ENCODE data around the gene DIAPH2.
"Not testable (repeated sequence)": the region's sequence is repeated elsewhere in the genome, so short reads cannot be mapped to it uniquely, and the experiment has no call there.

DIAPH2 gene

DNA sequence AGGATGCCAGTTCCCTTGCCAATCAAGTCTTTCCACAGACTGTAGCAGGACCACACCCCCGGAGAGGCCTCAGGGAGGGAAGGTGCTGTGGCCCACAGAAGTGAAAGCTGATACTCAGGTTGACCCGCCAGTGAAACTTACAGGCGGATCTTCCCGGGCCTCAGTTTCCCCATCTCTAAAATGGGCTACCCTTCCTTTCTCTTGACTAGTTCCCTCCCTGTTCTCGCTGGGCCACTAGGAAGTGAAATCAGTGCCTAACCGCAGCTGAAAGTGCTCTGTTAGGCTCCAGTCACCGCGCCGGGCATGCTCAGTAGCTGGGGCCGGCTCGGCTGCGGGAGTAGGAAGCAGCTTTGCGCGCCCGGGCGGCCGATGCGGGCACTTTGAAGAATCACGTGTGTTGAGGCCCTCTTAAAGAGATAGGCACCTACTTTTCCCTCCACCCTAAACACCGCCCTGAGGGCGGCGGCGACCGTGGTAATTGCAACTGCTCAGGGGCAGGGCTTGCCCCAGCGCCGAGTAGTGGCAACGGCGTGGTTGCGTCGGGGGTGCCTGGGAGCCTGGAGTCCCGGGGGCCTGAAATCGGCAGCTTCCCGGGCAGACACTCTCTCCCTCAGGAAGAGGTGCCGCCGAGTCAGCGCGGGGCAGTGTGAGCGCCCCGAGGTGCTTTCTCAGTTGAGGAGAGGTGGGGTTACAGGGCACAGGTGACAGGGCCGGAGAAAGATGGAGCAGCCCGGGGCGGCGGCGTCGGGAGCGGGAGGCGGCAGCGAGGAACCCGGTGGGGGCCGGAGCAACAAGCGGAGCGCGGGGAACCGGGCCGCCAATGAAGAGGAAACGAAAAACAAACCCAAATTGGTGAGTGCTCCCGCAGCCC lies at the start of gene DIAPH2:
TSS of gene DIAPH2 (plus strand) at position 504 of the 871 bp plus-strand sequence.
- no peak for DNase-seq

DNA sequence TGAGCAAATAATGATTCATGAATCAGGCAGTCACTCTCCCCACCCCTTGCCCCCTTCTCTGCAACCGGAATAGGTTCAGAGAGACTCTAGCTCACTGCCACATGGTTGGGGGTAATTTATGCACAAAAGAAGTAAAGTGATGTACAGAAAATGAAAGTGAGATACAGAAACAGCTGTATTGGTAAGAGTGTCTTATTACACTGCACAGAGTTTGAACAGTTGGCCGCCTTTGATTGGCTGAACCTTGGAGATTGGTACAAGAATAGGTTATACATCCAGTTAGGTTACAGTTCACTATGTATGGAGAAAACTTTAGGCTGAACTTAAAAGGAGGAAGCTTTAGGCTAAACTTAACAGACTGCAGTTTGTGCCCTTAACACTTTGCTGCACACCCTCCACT lies 34.6 kb upstream of the DIAPH2 start:
- DNase-seq: no peak

DNA sequence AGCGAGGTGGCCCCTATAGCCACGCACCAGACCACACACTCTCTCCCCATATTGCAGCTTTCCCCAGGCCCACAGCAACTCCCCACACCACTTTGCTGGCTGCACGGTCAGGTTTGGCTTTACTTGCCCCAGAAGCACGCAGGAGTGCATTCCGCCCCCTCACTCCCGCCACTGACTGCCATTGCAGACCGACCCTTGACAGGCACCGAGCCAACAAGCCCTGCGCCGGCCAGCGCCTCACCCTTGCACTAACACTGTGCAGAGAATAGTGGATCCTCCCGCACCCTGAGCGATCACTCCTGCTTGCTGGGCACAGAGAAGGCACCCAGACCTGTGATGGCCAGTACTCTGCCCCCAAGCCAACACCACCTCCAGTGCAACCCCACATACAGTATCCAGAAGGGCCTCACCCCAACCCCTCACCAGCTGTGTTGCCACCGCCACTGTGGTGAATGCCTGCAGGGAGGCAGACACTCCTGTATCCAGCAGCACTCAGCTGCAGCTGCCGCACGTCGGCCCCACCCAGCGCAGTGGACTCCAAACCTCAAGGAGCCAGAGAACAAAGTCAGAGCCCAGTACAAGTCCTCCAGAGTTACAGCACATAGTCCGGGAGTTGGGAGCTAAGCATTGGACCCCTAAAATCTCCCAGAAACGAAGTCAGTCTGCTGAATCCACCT lies 28.6 kb upstream of the DIAPH2 start:
- DNase-seq: no peak

DNA sequence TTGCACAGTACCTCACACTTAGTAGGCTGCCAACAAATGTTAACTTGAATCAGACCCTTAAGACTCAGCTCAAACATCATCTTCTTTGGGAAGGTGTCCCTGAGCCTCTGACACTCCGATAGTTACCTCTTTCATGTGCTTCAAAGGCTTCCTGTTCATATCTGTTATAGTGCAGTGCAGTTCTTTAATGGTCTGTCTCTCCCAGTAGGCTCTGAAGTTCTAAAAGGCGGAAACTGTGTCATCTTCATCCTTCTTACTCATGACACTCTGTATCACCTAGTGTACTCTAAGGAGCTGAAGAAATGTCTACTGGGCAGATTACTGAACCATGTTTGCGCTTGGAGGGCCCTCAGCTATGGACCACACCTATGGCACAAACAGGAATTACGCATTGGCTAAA lies 2.1 kb upstream of the DIAPH2 start:
- DNase-seq: no peak

DNA sequence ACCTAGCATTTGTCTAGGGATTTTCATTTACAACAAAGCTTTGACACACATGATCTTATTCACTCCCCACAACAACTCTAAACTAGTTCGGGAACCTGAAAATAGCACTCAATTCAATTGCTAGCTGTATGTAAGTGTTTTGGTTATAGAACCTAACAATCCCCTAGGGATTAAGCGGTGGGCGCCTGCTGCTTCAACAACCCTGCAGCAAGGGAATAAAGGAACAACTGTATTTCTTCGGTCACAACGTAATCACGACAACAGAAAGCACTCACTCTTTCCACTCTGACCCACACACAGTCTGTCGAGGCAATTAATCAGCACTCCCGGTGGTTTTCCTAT lies 674 bp upstream of the DIAPH2 start:
- no peak for DNase-seq

DNA sequence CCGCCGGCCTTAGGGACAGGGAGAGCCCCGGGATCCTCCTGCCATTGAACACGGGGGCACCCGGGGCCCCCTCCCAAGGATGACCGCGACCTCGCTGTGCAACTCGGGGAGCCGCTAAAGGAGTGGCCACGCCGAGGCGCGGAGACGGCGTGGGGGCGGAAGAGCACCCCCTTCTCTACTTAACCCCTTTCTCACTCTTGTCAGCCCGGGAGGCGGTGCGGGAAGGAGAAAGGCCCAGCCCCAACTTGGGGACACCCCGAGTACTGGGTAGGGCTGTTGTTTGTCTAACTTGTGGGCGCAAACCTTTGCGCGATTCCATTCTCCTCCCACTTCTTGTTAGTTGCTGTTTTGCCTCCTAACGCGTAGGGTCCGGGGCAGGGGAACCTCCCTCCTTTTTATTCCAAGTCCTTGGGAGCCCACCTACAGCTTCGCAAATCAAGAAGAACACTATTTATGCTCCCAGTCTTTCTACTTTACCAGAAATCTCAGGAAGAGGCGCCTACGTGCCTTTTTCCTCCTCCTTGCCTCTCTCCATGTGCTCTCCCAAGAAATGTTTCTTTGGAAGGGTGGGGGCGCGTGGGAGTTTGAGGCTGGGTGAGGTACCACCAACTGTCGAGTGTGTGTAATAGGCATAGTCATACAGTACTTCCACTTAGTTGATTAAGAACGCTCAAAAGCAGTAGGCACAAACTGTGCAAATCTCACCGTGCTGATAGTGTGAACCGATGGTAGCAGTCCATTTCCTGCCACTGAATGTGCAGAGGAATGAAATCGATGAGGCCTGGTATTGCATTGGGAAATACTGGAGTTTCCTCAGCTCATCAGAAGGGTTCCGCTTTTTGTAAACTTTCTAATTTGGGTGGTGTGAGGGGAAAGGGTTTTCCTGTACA lies 813 bp downstream of the DIAPH2 start:
- no peak for DNase-seq

DNA sequence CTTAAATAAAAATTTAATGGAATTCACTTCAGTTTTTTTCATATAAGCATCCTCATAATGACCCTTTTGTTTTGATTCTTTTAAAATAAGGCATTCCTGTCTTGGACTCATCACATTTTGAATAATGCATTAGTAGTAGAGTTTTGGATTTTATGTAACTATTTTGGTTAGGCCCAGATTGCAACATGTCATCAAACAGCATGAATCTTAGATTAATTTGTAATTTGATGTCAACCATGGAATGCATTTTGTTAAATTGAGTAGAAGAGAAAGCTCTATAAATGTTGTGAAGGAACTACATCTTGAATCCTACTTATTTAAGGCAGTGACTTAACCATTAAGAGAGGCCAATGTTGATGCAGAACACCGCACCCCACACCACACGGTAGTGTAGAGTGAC lies 3.1 kb downstream of the DIAPH2 start:
- no peak for DNase-seq

DNA sequence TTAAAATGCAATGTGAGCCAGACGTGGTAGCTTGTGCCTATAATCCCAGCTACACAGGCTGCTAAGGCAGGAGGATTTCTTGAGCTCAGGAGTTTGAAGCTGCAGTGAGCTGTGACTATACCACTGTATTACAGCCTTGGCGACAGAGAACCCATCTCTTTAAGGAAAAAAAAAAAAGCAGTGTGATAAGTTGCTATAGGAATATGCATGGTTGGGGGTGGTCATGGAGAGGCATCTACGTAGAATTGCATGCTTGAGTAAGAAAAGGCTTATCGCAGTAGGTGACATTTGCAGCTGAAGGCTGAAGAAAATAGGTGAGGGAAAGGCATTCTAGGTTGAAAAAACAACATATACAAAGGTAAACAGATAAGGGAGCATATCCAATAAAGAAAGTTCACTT lies 4.1 kb downstream of the DIAPH2 start:
- no peak for DNase-seq

DNA sequence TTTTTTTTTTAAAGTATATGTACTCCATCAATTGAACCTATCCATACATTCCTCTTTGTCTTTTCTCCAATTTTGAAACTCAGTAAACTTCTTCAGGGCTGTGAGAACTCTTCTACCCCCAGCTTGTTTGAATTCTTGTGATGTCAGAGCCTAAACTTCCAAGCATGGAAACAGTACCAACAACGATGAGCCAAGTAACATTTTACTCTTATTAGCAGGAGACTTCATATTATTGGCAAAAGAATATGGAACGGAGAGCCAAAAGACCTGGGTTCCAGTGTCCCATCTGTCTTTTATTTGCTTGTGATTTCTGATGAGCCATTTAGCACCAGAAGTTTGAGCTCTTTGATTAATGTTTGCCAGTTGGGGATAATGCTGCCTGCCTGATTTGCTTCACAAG lies 5.3 kb downstream of the DIAPH2 start:
- DNase-seq: no peak

DNA sequence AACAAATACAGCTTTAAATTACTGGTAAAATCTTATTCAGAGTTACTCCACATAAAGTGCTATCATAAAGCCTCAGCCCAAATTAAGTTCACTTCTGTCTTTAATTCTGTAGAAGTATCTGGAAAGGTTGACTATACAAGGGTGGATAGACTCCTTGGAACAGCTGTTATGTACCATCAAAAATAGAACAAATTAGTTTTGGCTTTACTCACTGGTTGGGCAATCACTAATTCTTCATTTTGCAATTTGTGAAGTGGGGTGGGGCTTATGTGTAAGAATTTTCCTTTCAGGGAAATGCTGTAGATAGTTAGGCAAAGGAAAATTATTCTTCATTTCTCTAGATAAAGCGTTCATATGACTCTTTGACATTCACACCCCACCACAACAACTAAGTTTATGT lies 7.8 kb downstream of the DIAPH2 start:
- no peak for DNase-seq

DNA sequence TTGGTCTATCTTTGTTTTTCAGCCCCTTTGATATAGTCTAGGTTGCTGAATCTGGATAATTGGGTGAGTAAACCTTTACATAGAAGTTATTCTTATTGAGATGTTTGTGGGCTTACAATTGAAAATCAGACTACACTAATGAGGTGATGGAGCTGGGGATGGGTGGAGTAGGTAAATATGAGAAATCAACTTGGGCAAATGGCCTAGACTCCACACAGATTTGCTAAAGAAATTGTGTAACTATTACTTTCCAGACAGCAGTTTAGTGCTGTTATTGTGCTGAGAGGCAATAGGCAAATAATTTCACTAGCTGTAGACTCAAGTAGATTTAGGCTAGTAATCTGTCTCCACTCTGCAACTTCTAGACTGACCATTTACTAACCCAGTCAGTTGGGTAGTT lies 8.2 kb downstream of the DIAPH2 start:
- DNase-seq: no peak

DNA sequence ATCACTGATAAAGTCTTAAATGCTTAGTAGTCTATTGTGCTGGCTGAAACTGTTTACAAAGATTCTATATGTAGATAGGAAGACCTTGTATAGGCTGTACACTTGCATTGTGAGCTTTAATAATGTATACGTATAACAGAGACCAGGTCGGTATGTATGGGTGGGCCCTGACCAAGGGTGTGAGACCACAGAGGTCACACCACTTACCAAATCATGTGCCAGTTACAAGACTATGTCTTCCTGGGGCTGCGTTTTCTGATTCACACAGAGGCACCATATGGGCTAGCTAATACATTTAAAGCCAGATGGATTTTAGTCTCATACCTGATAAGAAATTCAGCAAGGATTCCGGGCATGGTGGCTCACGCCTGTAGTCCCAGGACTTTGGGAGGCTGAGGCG lies 8.8 kb downstream of the DIAPH2 start:
- no peak for DNase-seq

DNA sequence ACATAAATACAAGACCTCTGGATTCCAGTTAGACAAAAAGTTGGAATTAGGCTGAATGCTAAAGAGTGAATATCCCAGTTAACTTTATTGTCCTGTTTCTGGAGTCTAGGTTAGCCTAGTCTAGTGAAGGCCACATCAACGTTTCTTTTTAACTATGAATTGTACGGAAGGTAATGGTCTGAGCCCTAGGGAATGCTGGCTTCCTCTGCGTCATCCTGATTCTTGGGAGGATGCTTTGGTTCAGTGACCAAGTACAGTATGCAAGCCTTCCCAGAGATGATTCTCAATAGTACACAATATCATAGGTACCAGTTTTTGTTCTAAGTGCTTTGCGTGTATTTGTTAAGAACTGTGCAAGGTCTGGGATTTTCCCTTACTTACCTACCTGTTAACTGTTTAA lies 11.8 kb downstream of the DIAPH2 start:
- no peak for DNase-seq

DNA sequence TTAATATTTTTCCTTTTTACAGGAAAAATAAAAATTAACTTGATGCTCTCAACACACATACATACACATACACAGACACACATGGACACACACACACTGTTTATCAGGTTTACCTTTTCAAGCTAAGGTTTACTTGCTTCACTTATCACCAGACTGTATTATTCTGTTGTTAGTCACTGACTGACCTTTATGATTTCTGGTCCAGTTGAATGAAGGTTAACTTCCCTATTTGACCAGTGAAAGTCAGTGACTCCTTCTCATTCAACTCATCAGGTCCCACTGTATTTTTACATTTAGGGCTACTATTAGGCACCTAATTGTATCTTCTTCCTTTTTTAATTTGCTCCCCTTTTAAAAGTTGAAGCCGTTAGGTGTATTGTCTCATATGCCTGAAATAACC lies 16.0 kb downstream of the DIAPH2 start:
- no peak for DNase-seq

DNA sequence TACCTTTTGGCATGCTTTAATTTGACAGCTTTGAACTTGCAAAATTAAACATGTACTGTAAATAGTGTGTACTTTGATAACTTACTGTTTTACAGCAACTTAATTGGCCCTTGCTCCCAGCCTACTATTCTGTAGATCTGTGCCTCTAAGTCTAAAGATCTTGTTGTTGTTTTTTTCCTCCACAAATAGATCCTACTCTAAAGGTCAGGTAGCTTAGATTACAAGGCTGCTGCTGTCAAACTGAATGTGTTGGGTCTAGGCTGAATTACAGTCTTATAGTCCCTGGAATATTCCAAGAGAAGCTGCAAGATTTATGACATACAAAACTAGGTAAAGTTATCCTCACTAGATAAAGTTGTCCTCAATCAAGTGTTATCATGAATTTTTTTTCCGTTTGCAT lies 18.7 kb downstream of the DIAPH2 start:
- no peak for DNase-seq

DNA sequence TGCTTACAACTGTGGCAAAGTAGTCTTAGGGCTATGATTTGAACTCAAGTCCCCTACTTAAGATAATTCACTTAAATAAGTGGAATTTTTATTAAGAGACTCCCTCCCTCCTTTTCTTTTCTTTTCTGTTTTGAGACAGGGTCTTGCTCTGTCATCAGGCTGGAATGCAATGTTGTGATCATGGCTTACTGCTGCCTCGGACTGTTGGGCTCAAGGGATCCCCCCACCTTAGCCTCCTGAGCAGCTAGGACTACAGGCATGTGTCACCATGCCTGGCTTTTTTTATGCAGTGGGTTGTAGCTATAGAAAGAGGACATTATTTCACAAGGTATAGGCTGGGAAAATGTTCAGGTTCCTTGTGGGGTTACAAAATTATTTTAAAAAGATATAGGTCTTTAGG lies 19.2 kb downstream of the DIAPH2 start:
- no peak for DNase-seq

DNA sequence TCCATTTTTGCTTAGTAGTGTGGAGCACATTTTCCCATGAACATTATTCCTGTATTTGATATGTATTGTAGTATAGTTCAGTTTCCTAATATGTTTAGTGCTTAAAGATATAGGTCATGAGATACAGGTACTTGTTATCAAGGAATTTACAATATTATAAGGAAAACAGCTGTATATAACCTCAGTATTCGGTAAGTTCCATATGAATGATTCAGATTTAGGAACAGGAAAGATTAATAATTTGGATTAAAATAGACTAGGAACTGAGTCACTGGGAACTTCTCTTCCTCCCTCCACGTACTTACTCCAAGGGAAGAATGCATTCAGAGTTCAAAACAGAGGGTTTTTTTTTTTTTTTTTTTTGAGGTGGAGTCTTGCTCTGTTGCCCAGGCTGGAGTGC lies 20.0 kb downstream of the DIAPH2 start:
- DNase-seq: no peak

DNA sequence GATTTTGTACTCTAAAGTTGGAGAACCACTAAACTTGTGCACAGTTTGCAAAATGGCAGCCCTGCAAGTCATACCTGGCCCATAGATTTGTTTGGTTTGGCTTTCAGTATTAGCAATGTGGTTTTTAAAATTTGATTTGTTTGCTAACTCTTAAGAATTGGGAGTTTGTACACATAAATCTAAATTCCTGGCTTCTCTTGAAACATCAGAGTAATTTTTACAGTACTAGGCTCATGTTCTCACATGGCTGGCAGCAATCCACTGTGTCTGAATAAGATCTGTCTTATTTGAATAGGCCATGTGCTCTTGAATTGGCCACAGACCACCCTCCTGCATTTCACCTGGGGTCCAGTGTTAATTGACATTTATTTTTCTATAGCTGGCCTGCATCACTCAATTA lies 21.3 kb downstream of the DIAPH2 start:
- no peak for DNase-seq

DNA sequence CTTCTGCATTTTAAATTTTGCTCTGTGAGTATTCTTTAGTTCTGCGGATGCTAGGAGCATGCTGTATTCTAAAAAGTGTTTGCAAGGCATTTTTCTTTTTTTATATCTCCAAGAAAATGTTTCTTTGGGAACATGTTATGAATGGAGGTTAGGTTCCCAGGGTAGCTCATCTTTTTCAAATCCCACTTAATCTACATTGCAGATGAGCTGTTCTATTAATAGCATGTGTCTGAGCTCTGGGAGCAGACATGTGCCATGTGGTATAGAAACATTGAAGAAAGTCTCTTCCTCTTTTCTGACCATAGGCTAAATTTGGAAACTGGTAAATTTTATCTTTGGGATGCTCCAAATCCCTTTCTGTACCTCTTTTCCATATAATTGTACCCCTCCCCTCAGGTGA lies 23.2 kb downstream of the DIAPH2 start:
- DNase-seq: no peak

DNA sequence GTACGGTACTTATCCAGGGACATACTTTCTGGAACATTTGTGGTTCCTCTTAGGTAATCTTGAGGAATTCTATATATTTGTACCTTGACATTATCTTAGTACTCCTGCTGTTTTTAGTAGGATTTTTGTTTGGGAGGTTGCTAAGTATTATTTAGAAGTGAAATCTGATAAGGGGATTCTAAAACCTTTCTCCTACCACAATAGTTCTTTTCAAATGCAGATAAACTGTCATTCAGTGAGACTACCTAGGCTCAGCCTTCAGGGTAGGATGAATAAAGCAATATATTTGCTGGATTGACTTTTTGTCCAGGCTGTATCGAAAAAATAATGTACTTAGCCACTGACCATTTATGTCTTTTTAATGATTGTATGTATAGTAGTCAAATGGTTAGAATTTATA lies 25.4 kb downstream of the DIAPH2 start:
- no peak for DNase-seq

DNA sequence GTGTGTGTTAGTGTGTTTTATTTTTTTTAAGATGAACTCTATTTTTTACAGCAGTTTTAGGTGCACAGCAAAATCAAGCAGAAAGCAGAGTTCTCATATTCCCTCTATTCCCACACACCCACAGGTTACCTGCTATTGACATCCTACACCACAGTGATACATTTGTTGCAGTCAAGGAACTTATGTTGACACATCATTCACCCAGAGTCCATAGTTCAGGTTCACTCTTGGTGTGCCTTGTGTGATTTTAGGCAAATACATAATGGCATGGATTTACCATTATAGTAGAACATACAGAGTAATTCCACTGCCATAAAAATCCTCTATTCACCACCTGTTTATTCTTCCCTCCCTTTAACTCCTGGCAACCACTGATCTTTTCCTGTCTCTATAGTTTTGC lies 28.7 kb downstream of the DIAPH2 start:
- no peak for DNase-seq

DNA sequence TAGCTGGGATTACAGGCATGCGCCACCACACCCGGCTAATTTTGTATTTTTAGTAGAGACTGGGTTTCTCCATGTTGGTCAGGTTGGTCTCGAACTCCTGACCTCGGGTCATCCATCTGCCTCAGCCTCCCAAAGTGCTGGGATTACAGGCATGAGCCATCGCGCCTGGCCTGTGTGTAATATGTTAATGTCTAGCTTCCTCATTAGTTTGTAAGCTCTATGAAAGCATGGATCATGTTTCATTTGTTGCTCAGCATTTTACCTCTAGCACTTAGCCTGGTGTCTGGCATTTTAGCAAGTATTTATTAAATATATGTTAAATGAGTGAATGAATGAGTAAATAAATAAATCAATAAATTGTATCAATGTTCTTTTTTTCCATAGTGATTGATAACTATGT lies 29.8 kb downstream of the DIAPH2 start:
- not testable (repeated sequence) for DNase-seq

DNA sequence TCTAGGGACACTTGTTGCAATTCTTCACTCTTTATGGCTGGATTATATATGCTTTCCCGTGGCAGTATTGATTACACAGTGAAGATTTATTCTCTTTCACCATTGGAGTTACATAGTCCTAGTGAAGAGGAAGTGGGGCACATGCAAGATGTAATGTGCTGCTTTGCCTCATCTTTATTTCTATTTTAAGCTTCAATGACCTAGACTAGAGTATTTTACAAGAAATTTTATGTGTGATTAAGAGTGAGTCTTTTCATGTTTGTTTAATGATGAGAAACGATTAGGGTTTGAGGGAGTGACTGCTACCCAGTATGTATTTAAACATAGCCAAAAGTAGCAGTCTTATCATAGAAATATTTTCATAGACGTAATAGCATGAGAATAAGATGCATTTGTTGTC lies 30.8 kb downstream of the DIAPH2 start:
- no peak for DNase-seq

Data from NCI-H187 treated with DMSO at 0.1 percent for 48 hours (cell line).